Activated CD8-positive, alpha-beta T cell treated with anti-CD3 and anti-CD28 coated beads, Interleukin-2, amount 10 ng/mL, durations not matched to agents 7 days and 5 days (primary cell): Measurements from ENCODE around the gene BTD. TPM values are rescaled to one million over a fixed set of nuclear protein-coding genes. Genes with fewer than 3 reads are reported as not detected.

Experiments
- ATAC-seq: fragments of 150-1000 bp; cut with Tn5 transposase; one replicate; pipeline ENCODE4 v1.10.0; 2021; ENCODE audit warnings: moderate library complexity
- CTCF ChIA-PET: fragments of 350-600 bp; sonication (Branson Sonifier 250); formaldehyde crosslinking; loops from one replicate; lab custom pipeline; 2021; ENCODE audit warnings: antibody characterized with exemption; lab: Charles Lee
- POLR2A ChIA-PET: fragments of 350-600 bp; sonication (Branson Sonifier 250); formaldehyde crosslinking; loops from one replicate; lab custom pipeline; 2021; ENCODE audit warnings: antibody characterized with exemption; lab: Charles Lee
- DNase-seq: peaks from one replicate; pipeline ENCODE4 v3.0.0-alpha.2; 2020
- H3K27ac Mint-ChIP-seq: one replicate; pipeline ENCODE4 v1.8.0; 2021; ENCODE audit warnings: mild to moderate bottlenecking, mixed read lengths
- H3K27me3 Mint-ChIP-seq: one replicate; pipeline ENCODE4 v1.8.0; 2021; ENCODE audit warnings: low read depth, mixed read lengths
- H3K36me3 Mint-ChIP-seq: one replicate; pipeline ENCODE4 v1.8.0; 2021; ENCODE audit warnings: low read depth, mixed read lengths
- H3K4me1 Mint-ChIP-seq: one replicate; pipeline ENCODE4 v1.8.0; 2021; ENCODE audit warnings: low read depth, mixed read lengths
- H3K4me3 Mint-ChIP-seq: one replicate; pipeline ENCODE4 v1.8.0; 2021; ENCODE audit warnings: mild to moderate bottlenecking, mixed read lengths
- H3K9me3 Mint-ChIP-seq: one replicate; pipeline ENCODE4 v1.8.0; 2022; ENCODE audit warnings: mixed read lengths; ENCODE audit not compliant: insufficient read depth
- total RNA-seq, 2 experiments: library from RNA; stranded (reverse); gene quantifications; one replicate each; pipeline ENCODE4 v1.2.3, GENCODE V29; 2021

BTD gene
- total RNA-seq, 2 experiments from 2014 or later = 7.1 to 7.5 TPM

DNA sequence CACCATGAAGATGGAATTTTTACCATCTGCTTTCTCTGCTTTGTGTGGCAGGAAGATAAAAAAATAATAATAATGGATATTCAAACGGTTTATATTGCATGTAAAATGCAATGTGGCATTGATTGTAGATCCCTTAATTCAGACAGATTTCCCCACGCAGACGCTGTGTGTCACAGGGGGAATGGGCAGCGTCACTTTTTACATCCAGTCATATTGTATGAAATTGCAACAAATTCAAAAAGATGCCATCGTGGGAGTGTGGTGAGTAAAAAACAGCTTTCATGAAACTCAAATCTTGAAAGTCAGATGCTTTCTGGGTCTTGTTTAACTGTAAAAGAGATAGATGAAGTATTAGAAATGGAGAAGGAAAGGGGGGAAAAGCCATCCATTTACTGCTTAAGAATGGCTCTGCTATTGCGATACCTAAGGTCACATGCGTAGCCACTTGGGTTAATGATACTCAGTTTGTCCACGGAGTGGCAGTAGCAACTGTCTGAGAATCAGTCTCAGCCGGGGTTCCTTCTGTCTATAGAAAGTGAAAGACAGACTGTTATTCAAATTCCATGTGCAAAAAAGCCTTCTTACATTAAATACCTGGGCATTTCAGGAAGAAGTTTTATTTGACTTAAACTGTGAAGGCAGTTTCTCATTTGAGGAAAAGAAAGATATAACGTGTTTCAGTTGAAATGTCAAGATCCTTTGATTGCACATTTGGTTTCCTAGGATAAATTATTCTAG lies 28.5 kb downstream of the BTD start:
- CTCF ChIA-PET = interaction anchor here (0.7 to 12.9 kb wide), 24 partner anchors 14 to 232 kb away, joined by 3 to 207 read pairs (median 4); partner anchors contain the start of gene ANKRD28
- ATAC-seq (peak; percentile 99), DNase-seq (peak; percentile 84)
- no peaks in the 10 kb centered on the region for H3K36me3 Mint-ChIP-seq
- no peaks in the 10 kb centered on the region for H3K9me3 Mint-ChIP-seq
- no peaks in the 10 kb centered on the region for H3K27me3 Mint-ChIP-seq
- H3K27ac Mint-ChIP-seq = no peak overlapping the region
- H3K4me1 Mint-ChIP-seq = peaks cover 24% of the 10 kb centered on the region
- H3K4me3 Mint-ChIP-seq = peak overlapping the region; percentile 42
- POLR2A ChIA-PET = no interaction called here

DNA sequence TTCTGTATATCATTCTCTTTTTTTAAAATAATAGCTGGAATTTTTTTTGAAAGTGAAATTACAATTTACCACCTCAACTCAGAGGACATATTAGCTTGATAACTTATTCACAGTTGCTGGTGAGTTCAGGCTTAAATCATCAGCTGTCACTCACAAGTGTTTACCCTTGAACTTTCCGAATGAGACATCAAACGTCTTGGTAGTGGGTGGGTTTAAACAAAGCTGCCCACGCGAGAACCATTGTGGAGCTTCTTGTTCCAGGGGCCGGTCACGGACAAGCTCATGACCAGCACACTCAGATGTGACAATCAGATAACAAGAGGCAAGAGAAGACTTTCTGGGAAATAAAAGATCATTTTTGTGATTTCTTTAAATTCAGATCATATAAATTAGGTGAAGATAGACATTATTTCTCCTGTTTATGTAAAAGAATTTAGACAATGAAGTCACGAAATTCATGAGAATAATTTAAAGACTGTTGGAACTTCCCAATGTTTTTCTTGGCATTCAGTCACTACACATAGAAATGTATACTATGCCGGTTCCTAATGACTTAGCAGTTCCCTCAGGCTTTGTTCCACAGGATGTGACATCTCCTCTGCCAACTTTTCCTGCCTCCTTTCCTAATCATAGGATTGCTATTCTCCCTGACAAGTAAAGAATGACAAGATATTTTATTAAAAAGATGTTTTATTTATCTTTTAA lies 29.3 kb downstream of the BTD start:
- no peaks in the 10 kb centered on the region for H3K27me3 Mint-ChIP-seq
- H3K27ac Mint-ChIP-seq = no peak overlapping the region
- ATAC-seq (peak; percentile 20), DNase-seq (no peak)
- CTCF ChIA-PET = interaction anchor here (0.6 to 12.9 kb wide), 21 partner anchors 8 to 189 kb away, joined by 3 to 207 read pairs (median 4); partner anchors contain the start of gene ANKRD28
- H3K9me3 Mint-ChIP-seq = no peaks in the 10 kb centered on the region
- no peaks in the 10 kb centered on the region for H3K36me3 Mint-ChIP-seq
- no peak overlapping the region for H3K4me3 Mint-ChIP-seq
- peaks cover 26% of the 10 kb centered on the region for H3K4me1 Mint-ChIP-seq
- POLR2A ChIA-PET = no interaction called here

GRCh38 chr3:15631426-15632211 lies 30.1 kb downstream of the BTD start:
- H3K4me3 Mint-ChIP-seq = no peak overlapping the region

DNA sequence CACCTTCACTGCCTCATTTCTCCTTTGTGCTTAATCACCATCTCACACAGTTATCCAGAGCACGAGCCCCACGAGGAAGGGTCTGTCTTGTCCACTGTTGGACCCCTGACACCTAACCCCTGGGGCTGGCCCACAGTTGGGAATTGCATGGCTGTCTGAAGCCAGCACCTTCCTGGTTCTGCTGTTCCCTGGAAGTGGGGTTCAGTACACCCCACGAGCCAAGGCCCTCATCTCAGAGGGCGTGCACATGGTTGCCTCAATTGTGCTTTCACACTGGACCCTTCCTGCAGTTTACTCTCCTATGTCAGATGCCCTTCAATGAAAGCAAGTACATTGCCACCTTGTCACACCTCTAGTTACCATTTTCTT lies 30.7 kb downstream of the BTD start:
- Mint-ChIP-seq H3K27me3 (no peaks in the 10 kb centered on the region), H3K4me3 (no peak overlapping the region), H3K4me1 (peaks cover 39% of the 10 kb centered on the region), H3K27ac (no peak overlapping the region), H3K36me3 (no peaks in the 10 kb centered on the region), H3K9me3 (no peaks in the 10 kb centered on the region)
- no peak for DNase-seq
- no peak for ATAC-seq
- ChIA-PET POLR2A (no interaction called here), CTCF (interaction anchor here (12.9 kb wide), 1 partner anchor 177 kb away, joined by 207 read pairs; no protein-coding TSS in a partner anchor)

More at GRCh38 chr3:15631426-15632211, 30.1 kb downstream of the BTD start:
- ATAC-seq = no peak
- Mint-ChIP-seq H3K27me3 (no peaks in the 10 kb centered on the region), H3K27ac (no peak overlapping the region), H3K4me1 (peaks cover 33% of the 10 kb centered on the region), H3K36me3 (no peaks in the 10 kb centered on the region), H3K9me3 (no peaks in the 10 kb centered on the region)
- no peak for DNase-seq
- CTCF ChIA-PET = interaction anchor here (1.0 to 12.9 kb wide), 7 partner anchors 9 to 185 kb away, joined by 3 to 207 read pairs (median 7); no protein-coding TSS in a partner anchor
- POLR2A ChIA-PET = no interaction called here

DNA sequence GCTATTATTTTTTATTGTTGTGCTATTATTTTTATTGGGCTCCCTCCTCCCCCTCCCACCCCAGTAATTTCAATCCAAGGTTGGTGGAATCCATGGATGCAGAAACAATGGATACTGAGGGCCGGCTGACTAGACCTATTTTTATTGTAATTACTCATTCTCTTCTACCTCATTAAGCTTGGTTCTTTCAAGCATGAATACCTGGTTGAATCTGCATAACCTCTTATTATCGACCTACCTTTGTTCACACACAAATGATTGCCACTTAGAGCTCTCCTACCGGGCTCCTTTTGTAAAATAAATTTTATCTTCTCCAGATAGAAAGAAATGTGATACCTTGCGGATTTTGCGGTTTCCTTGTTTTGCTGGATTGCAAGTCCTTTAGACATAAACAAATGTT lies 31.6 kb downstream of the BTD start:
- Mint-ChIP-seq H3K4me3 (no peak overlapping the region), H3K27me3 (no peaks in the 10 kb centered on the region), H3K27ac (no peak overlapping the region), H3K36me3 (no peaks in the 10 kb centered on the region), H3K4me1 (peaks cover 48% of the 10 kb centered on the region), H3K9me3 (no peaks in the 10 kb centered on the region)
- POLR2A ChIA-PET = no interaction called here
- no peak for DNase-seq
- CTCF ChIA-PET = interaction anchor here (0.9 to 12.9 kb wide), 5 partner anchors 35 to 176 kb away, joined by 3 to 207 read pairs (median 3); no protein-coding TSS in a partner anchor
- no peak for ATAC-seq

- Mint-ChIP-seq H3K4me1 (peaks cover 56% of the 10 kb centered on the region), H3K27me3 (no peaks in the 10 kb centered on the region), H3K9me3 (no peaks in the 10 kb centered on the region), H3K36me3 (no peaks in the 10 kb centered on the region), H3K4me3 (no peak overlapping the region), H3K27ac (no peak overlapping the region)
- ATAC-seq (no peak), DNase-seq (no peak)
- CTCF ChIA-PET = interaction anchor here (0.9 to 12.9 kb wide), 7 partner anchors 9 to 181 kb away, joined by 3 to 207 read pairs (median 3); no protein-coding TSS in a partner anchor
- POLR2A ChIA-PET = no interaction called here
These were observed 32.4 kb downstream of the BTD start for GRCh38 chr3:15633766-15634598.

- ChIA-PET CTCF (interaction anchor here (0.7 to 12.9 kb wide), 6 partner anchors 10 to 182 kb away, joined by 3 to 207 read pairs (median 4); no protein-coding TSS in a partner anchor), POLR2A (no interaction called here)
- no peak overlapping the region for H3K4me3 Mint-ChIP-seq
- DNase-seq (no peak), ATAC-seq (no peak)
- no peaks in the 10 kb centered on the region for H3K27me3 Mint-ChIP-seq
- no peaks in the 10 kb centered on the region for H3K9me3 Mint-ChIP-seq
- no peak overlapping the region for H3K27ac Mint-ChIP-seq
- H3K36me3 Mint-ChIP-seq = no peaks in the 10 kb centered on the region
- H3K4me1 Mint-ChIP-seq = peaks cover 56% of the 10 kb centered on the region
These were observed 33.1 kb downstream of the BTD start for GRCh38 chr3:15634671-15635070.

DNA sequence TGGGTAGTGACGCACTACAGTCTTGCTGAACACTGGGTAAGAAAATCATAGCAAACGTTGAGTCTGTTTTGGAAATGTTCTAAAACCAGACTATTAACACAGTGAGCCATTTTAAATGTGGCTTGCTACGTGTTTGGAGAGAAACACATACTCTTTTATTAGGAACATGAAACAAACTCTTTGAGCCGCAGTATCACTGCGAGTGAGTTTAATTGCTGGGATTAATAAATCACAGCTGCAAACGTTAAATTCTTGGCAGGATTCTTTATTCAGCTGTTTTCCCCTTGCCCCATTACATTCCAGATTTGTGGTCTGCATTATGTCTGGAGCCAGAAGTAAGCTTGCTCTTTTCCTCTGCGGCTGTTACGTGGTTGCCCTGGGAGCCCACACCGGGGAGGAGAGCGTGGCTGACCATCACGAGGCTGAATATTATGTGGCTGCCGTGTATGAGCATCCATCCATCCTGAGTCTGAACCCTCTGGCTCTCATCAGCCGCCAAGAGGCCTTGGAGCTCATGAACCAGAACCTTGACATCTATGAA lies 33.6 kb downstream of the BTD start:
- ATAC-seq (no peak), DNase-seq (no peak)
- H3K36me3 Mint-ChIP-seq = no peaks in the 10 kb centered on the region
- H3K27me3 Mint-ChIP-seq = no peaks in the 10 kb centered on the region
- H3K27ac Mint-ChIP-seq = no peak overlapping the region
- ChIA-PET POLR2A (interaction anchor here (1.3 kb wide), 1 partner anchor 33 kb away, joined by 3 read pairs; the partner anchor contains the start of genes BTD and HACL1), CTCF (interaction anchor here (0.7 to 12.9 kb wide), 6 partner anchors 11 to 181 kb away, joined by 3 to 207 read pairs (median 4); no protein-coding TSS in a partner anchor)
- H3K9me3 Mint-ChIP-seq = no peaks in the 10 kb centered on the region
- H3K4me1 Mint-ChIP-seq = peaks cover 53% of the 10 kb centered on the region
- no peak overlapping the region for H3K4me3 Mint-ChIP-seq

DNA sequence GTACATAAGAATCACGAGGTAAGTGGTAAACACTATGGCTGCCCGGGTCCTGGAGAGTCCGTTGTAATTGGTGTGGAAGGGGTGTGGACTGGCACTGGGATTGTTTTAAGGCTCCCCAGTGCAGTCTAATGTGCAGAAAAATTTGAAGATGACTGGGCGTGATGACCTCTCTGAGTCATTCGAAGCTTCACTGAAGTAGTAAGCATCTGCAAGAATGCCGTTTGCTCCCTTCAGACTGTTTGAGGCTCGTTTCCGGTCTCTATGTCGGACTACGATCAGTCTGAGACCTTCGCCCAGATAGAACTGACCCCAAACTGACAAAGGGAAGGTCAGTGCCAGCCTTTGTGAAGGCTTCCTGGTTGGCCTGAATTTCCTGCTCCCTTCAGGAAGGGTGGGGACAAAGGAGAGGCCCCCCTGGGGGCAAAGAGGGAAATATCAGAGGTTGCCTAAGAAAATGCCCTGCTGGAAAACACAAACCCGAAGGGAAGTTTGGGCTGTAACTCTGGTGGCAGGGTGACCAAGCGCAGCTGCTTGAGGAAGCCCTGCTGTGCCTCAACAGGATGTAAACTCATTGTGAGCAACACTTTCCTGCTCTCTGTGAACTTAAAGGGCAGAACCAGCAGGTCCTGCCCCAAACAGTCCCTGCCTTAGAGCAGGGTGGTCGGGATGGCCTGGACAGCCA lies 34.6 kb downstream of the BTD start:
- DNase-seq (peak; percentile 62), ATAC-seq (peak; percentile 69)
- no peaks in the 10 kb centered on the region for H3K36me3 Mint-ChIP-seq
- H3K4me1 Mint-ChIP-seq = peaks cover 44% of the 10 kb centered on the region
- H3K27ac Mint-ChIP-seq = peak overlapping the region; percentile 80
- ChIA-PET CTCF (interaction anchor here (1.0 to 12.9 kb wide), 5 partner anchors 10 to 183 kb away, joined by 3 to 207 read pairs (median 5); no protein-coding TSS in a partner anchor), POLR2A (interaction anchor here (1.3 kb wide), 1 partner anchor 34 kb away, joined by 3 read pairs; the partner anchor contains the start of genes BTD and HACL1)
- no peaks in the 10 kb centered on the region for H3K9me3 Mint-ChIP-seq
- H3K4me3 Mint-ChIP-seq = no peak overlapping the region
- no peaks in the 10 kb centered on the region for H3K27me3 Mint-ChIP-seq
